Natural killer cell (primary cell): ENCODE data around the gene CAB39. TPM values are rescaled to one million over a fixed set of nuclear protein-coding genes. Genes with fewer than 3 reads are reported as not detected.

Source experiments
- ATAC-seq, 3 donors: fragments of 150-1000 bp in 2 of 3; fragments of 200-7000 bp in 1 of 3; cut with Tn5 transposase; 1 replicate in 1 of 3; 2 replicates in 2 of 3; pipeline ENCODE4 v1.10.0; 2021; ENCODE audit warnings: mild to moderate bottlenecking in 2 of 3, moderate library complexity in 2 of 3
- DNase-seq, 2 donors: peaks; one replicate each; pipeline versions ENCODE4 v3.0.0 to v3.0.0-alpha.2; 2013 to 2021; ENCODE audit warnings: mixed read lengths in 1 of 2
- H3K27ac ChIP-seq: one replicate; pipeline ENCODE4 v1.5.1; 2013; ENCODE audit warnings: mild to moderate bottlenecking, low read length
- H3K27me3 ChIP-seq: one replicate; pipeline ENCODE4 v1.6.1; 2013; ENCODE audit warnings: low read length; ENCODE audit not compliant: control insufficient read depth, insufficient read depth
- H3K36me3 ChIP-seq: one replicate; pipeline ENCODE4 v1.6.1; 2013; ENCODE audit warnings: low read length; ENCODE audit not compliant: control insufficient read depth, insufficient read depth
- H3K4me1 ChIP-seq: one replicate; pipeline ENCODE4 v1.6.1; 2013; ENCODE audit warnings: low read length; ENCODE audit not compliant: control insufficient read depth, insufficient read depth
- H3K4me3 ChIP-seq: one replicate; pipeline ENCODE4 v1.5.1; 2013; ENCODE audit warnings: low read length
- H3K9me3 ChIP-seq: one replicate; pipeline ENCODE4 v1.6.1; 2013; ENCODE audit warnings: low read length; ENCODE audit not compliant: control insufficient read depth, insufficient read depth
- H3K27ac Mint-ChIP-seq, 2 donors: one replicate each; pipeline ENCODE4 v1.8.0; 2022; ENCODE audit warnings: mild to moderate bottlenecking in 2 of 2, mixed read lengths in 2 of 2, moderate library complexity in 1 of 2
- H3K27me3 Mint-ChIP-seq, 2 donors: one replicate each; pipeline ENCODE4 v1.8.0; 2022; ENCODE audit warnings: low read depth in 2 of 2, mixed read lengths in 2 of 2
- H3K36me3 Mint-ChIP-seq: one replicate; pipeline ENCODE4 v1.8.0; 2022; ENCODE audit warnings: mixed read lengths
- H3K4me1 Mint-ChIP-seq, 2 donors: one replicate each; pipeline ENCODE4 v1.8.0; 2022; ENCODE audit warnings: mixed read lengths in 2 of 2
- H3K4me3 Mint-ChIP-seq: one replicate; pipeline ENCODE4 v1.8.0; 2022; ENCODE audit warnings: mild to moderate bottlenecking, moderate library complexity, mixed read lengths
- H3K9me3 Mint-ChIP-seq, 2 donors: one replicate each; pipeline ENCODE4 v1.8.0; 2022; ENCODE audit warnings: mixed read lengths in 2 of 2
- CTCF ChIP-seq: fragments of 200-600 bp; IDR thresholded peaks from one replicate; pipeline ENCODE4 v1.8.0; 2022; ENCODE audit warnings: antibody characterized with exemption
- WGBS: methylation state at CpG from one replicate; pipeline ENCODE4 v1.1.7; 2013; ENCODE audit warnings: missing lambda C conversion rate; ENCODE audit not compliant: insufficient coverage; 5-methylcytosine and 5-hydroxymethylcytosine counted together
- intact Hi-C: fragments of 100-400 bp; cut with micrococcal nuclease; formaldehyde crosslinking; loops from one replicate; pipeline ENCODE4 v1.14.2; 2022
- total RNA-seq, 4 donors: library from RNA; stranded (reverse); fragments of 120-200 nt in 1 of 4; gene quantifications; one replicate each; pipeline versions ENCODE4 v1.2.3 to v1.2.4, GENCODE V29; 2013 to 2022

The CAB39 gene
- total RNA-seq, 3 donors from 2014 or later (not counting 1 experiment from before 2014, with no cell fraction given) = 75.4 to 96.5 (median 90.5) TPM

GRCh38 chr2:230809015-230809414 lies 96.4 kb downstream of the CAB39 start:
- Histone ChIP-seq H3K4me3 (no peak overlapping the region), H3K27me3 (no peaks in the 10 kb centered on the region), H3K27ac (no peak overlapping the region), H3K36me3 (peaks cover 30% of the 10 kb centered on the region), H3K4me1 (no peaks in the 10 kb centered on the region), H3K9me3 (no peaks in the 10 kb centered on the region)
- Mint-ChIP-seq H3K4me1 (peaks cover 0 to 22% of the 10 kb centered on the region in 2 donors), H3K27ac (no peak overlapping the region), H3K9me3 (no peaks in the 10 kb centered on the region), H3K27me3 (no peaks in the 10 kb centered on the region), H3K36me3 (no peaks in the 10 kb centered on the region), H3K4me3 (no peak overlapping the region)
- no peak for ATAC-seq
- no peak for DNase-seq
- intact Hi-C loops = no loop called here
- TF ChIP-seq CTCF = no peak
- WGBS = 94% methylated on average over 10 of the region's 10 CpGs

GRCh38 chr2:230809677-230810251 lies 97.1 kb downstream of the CAB39 start:
- no peak overlapping the region for H3K4me3 ChIP-seq
- 100% methylated on average over 1 of the region's 8 CpGs for WGBS
- Mint-ChIP-seq H3K4me3 (no peak overlapping the region), H3K9me3 (no peaks in the 10 kb centered on the region), H3K4me1 (peaks cover 0 to 26% of the 10 kb centered on the region in 2 donors), H3K27ac (no peak overlapping the region), H3K36me3 (no peaks in the 10 kb centered on the region), H3K27me3 (no peaks in the 10 kb centered on the region)
- H3K36me3 ChIP-seq = peaks cover 31% of the 10 kb centered on the region
- H3K9me3 ChIP-seq = no peaks in the 10 kb centered on the region
- intact Hi-C loops = no loop called here
- H3K27me3 ChIP-seq = no peaks in the 10 kb centered on the region
- no peak for TF ChIP-seq CTCF
- H3K4me1 ChIP-seq = no peaks in the 10 kb centered on the region
- H3K27ac ChIP-seq = no peak overlapping the region
- ATAC-seq (no peak), DNase-seq (no peak)

GRCh38 chr2:230811508-230811907 lies 98.9 kb downstream of the CAB39 start:
- Histone ChIP-seq H3K27ac (no peak overlapping the region), H3K27me3 (no peaks in the 10 kb centered on the region), H3K36me3 (peaks cover 42% of the 10 kb centered on the region), H3K4me1 (no peaks in the 10 kb centered on the region), H3K4me3 (no peak overlapping the region), H3K9me3 (no peaks in the 10 kb centered on the region)
- no peaks in the 10 kb centered on the region for H3K36me3 Mint-ChIP-seq
- no peak overlapping the region for H3K4me3 Mint-ChIP-seq
- intact Hi-C loops = no loop called here
- H3K27ac Mint-ChIP-seq = no peak overlapping the region
- no peaks in the 10 kb centered on the region for H3K9me3 Mint-ChIP-seq
- 94% methylated on average over 3 of the region's 3 CpGs for whole genome bisulfite sequencing
- ATAC-seq (no peak), DNase-seq (no peak)
- H3K4me1 Mint-ChIP-seq = peaks cover 0 to 26% of the 10 kb centered on the region in 2 donors
- TF ChIP-seq CTCF = no peak
- H3K27me3 Mint-ChIP-seq = no peaks in the 10 kb centered on the region

GRCh38 chr2:230812033-230812432 lies 99.4 kb downstream of the CAB39 start:
- Mint-ChIP-seq H3K4me1 (peaks cover 0 to 25% of the 10 kb centered on the region in 2 donors), H3K27me3 (no peaks in the 10 kb centered on the region), H3K36me3 (no peaks in the 10 kb centered on the region), H3K4me3 (no peak overlapping the region), H3K27ac (no peak overlapping the region), H3K9me3 (no peaks in the 10 kb centered on the region)
- Histone ChIP-seq H3K4me3 (no peak overlapping the region), H3K36me3 (peaks cover 46% of the 10 kb centered on the region), H3K9me3 (no peaks in the 10 kb centered on the region), H3K27ac (no peak overlapping the region), H3K4me1 (no peaks in the 10 kb centered on the region), H3K27me3 (no peaks in the 10 kb centered on the region)
- no peak for DNase-seq
- intact Hi-C loops = no loop called here
- TF ChIP-seq CTCF = no peak
- WGBS = 100% methylated on average over 6 of the region's 6 CpGs
- ATAC-seq = no peak
